GM13977 (cell line): ENCODE measurements around the gene SPDEF.

ENCODE experiments used
- DNase-seq: peaks from one replicate; pipeline ENCODE4 v3.0.0; 2012; ENCODE audit warnings: low spot score
- CTCF ChIP-seq: IDR thresholded peaks from 2 replicates; pipeline ENCODE4 v1.5.1; 2012; ENCODE audit warnings: mild to moderate bottlenecking, control low read depth; ENCODE audit not compliant: insufficient read depth; ENCODE audit errors: extremely low read depth, missing control alignments
- in situ Hi-C: fragments of 300-500 bp; cut with MboI; formaldehyde crosslinking; loops from one replicate; pipeline ENCODE4 v1.12.0; 2022; ENCODE audit warnings: low sequenced_read_pairs, low pct_unique_long_range_greater_than_20kb, mixed read lengths, inconsistent platforms; ENCODE audit not compliant: unreplicated experiment

The SPDEF gene

GRCh38 chr6:34511915-34512737 lies 44.0 kb downstream of the SPDEF start:
- no peak for TF ChIP-seq CTCF
- no peak for DNase-seq
- in situ Hi-C loops, result no loop called here

- in situ Hi-C loops, result no loop called here
- no peak for TF ChIP-seq CTCF
- no peak for DNase-seq
Observed at GRCh38 chr6:34511214-34511914, 44.8 kb downstream of the SPDEF start.

- DNase-seq, result no peak
- in situ Hi-C loops, result no loop called here
- TF ChIP-seq CTCF, result no peak
Observed at GRCh38 chr6:34510299-34510698, 45.8 kb downstream of the SPDEF start.

GRCh38 chr6:34509782-34510181 lies 46.3 kb downstream of the SPDEF start:
- TF ChIP-seq CTCF, result no peak
- in situ Hi-C loops, result no loop called here
- no peak for DNase-seq

GRCh38 chr6:34508425-34508824 lies 47.7 kb downstream of the SPDEF start:
- in situ Hi-C loops, result no loop called here
- DNase-seq, result no peak
- no peak for TF ChIP-seq CTCF

GRCh38 chr6:34506718-34507117 lies 49.4 kb downstream of the SPDEF start:
- in situ Hi-C loops, result no loop called here
- no peak for TF ChIP-seq CTCF

More at GRCh38 chr6:34506718-34507117, 49.4 kb downstream of the SPDEF start:
- no peak for DNase-seq
